Activated T-cell treated with anti-CD3 and anti-CD28 coated beads, Interleukin-2, amount 50 U/mL, for 24 hours (primary cell): ENCODE results near the gene THUMPD1.
"Not testable (repeated sequence)": the region's sequence is repeated elsewhere in the genome, so short reads cannot be mapped to it uniquely, and the experiment has no call there.

Source experiments
- DNase-seq: peaks from one replicate; pipeline ENCODE4 v3.0.0-alpha.2; 2020
- H3K27ac Mint-ChIP-seq: 2 replicates; pipeline ENCODE4 v1.8.0; 2020; ENCODE audit warnings: mild to moderate bottlenecking, mixed read lengths
- H3K27me3 Mint-ChIP-seq: 2 replicates; pipeline ENCODE4 v1.8.0; 2020; ENCODE audit warnings: mixed read lengths
- H3K36me3 Mint-ChIP-seq: 2 replicates; pipeline ENCODE4 v1.8.0; 2020; ENCODE audit warnings: low read depth, mixed read lengths
- H3K4me1 Mint-ChIP-seq: 2 replicates; pipeline ENCODE4 v1.8.0; 2020; ENCODE audit warnings: low read depth, mixed read lengths
- H3K4me3 Mint-ChIP-seq: 2 replicates; pipeline ENCODE4 v1.8.0; 2020; ENCODE audit warnings: mild to moderate bottlenecking, moderate library complexity, mixed read lengths
- H3K9me3 Mint-ChIP-seq: 2 replicates; pipeline ENCODE4 v1.8.0; 2020; ENCODE audit warnings: mixed read lengths

THUMPD1 gene, protein sequence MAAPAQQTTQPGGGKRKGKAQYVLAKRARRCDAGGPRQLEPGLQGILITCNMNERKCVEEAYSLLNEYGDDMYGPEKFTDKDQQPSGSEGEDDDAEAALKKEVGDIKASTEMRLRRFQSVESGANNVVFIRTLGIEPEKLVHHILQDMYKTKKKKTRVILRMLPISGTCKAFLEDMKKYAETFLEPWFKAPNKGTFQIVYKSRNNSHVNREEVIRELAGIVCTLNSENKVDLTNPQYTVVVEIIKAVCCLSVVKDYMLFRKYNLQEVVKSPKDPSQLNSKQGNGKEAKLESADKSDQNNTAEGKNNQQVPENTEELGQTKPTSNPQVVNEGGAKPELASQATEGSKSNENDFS

DNA sequence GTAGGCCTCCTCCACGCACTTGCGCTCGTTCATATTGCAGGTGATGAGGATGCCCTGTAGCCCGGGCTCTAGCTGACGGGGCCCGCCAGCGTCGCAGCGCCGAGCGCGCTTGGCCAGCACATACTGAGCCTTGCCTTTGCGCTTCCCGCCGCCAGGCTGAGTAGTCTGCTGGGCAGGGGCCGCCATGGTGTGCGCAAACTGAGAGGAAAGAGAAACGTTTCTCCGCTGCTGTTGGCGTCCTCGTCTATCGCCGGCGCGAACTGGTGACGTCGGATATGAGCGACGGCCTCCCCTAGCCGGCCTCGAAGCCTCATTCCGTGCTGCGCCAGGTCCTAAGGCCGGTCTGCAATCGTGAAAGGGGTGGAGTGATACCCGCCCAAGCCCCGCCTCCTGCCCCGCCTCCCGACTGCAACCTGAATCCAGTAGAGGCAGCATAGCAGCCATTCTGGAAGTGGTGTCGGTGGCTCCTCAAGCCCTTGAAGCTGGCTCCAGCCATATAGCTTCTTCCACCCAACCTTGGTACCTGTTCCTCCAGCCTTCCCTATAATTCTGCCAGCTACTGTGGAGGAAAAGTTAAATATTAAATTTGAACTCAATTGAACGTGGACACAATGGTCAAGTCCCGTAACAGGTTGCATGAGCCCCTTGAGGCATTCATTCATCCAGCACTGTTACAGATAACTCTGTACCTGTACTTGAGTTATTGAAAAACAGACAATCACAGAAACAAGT, at the start of gene THUMPD1:
Gene THUMPD1 (minus strand): TSS at position 265 of the 732 bp plus-strand sequence. CDS start 79 bp downstream, at position 186.
- H3K27ac Mint-ChIP-seq = peak within 1 kb of the TSS; percentile 99
- H3K4me3 Mint-ChIP-seq = peak within 1 kb of the TSS; percentile 97
- peak; percentile 99 for DNase-seq
- peaks cover 4% of the 10 kb centered on the region for H3K9me3 Mint-ChIP-seq
- peaks cover 45% of the 10 kb centered on the region for H3K36me3 Mint-ChIP-seq
- H3K27me3 Mint-ChIP-seq = no peaks in the 10 kb centered on the region
- H3K4me1 Mint-ChIP-seq = peaks cover 27% of the 10 kb centered on the region

DNA sequence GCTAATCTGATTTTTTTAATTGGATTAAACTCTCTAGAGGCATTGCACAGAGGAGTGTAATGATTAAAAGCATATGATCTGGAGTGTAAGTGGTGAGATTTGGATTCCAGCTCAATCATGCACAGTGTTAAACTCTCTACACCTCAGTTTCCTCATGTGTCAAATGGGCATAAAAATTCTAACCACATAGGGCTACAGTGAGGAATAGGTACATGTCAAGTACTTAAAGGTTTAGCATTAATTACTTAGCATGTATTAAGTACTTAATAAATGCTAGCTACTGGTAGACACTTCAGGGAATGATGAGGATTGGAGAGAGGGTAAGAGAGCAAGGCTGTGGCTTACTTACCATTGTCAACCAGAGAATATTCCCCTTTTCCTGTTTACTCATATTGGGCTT, 47.5 kb upstream of the THUMPD1 start:
- H3K4me1 Mint-ChIP-seq = no peaks in the 10 kb centered on the region
- no peaks in the 10 kb centered on the region for H3K27me3 Mint-ChIP-seq
- H3K4me3 Mint-ChIP-seq = no peak overlapping the region
- no peak for DNase-seq
- no peak overlapping the region for H3K27ac Mint-ChIP-seq
- H3K36me3 Mint-ChIP-seq = no peaks in the 10 kb centered on the region
- H3K9me3 Mint-ChIP-seq = no peaks in the 10 kb centered on the region

- Mint-ChIP-seq H3K27me3 (no peaks in the 10 kb centered on the region), H3K36me3 (peaks cover 16% of the 10 kb centered on the region)
These were observed 42.6 kb upstream of the THUMPD1 start for GRCh38 chr16:20784204-20784603.

DNA sequence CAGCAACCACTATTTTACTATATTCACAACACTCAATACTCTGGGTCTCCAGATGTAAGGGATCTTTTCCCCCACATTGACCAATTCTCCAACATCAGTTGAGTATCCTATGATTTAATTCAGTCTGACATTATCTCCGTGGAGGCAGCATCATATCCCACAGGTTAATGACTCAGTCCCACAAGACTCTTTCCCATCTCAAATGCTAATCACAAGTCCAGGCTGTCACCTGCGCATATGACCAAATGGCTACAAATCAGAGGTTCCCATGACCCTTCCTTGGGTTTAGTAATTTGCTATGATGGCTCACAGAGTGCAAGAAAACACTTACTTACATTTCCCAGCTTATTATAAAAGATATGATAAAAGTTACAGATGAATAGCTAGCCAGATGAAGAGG, 40.9 kb upstream of the THUMPD1 start:
- H3K27me3 Mint-ChIP-seq = no peaks in the 10 kb centered on the region
- DNase-seq = no peak
- H3K36me3 Mint-ChIP-seq = peaks cover 19% of the 10 kb centered on the region
- no peak overlapping the region for H3K4me3 Mint-ChIP-seq
- H3K9me3 Mint-ChIP-seq = no peaks in the 10 kb centered on the region
- H3K4me1 Mint-ChIP-seq = no peaks in the 10 kb centered on the region
- H3K27ac Mint-ChIP-seq = no peak overlapping the region

More at GRCh38 chr16:20784204-20784603, 42.6 kb upstream of the THUMPD1 start:
- Mint-ChIP-seq H3K4me3 (no peak overlapping the region), H3K27ac (no peak overlapping the region), H3K9me3 (no peaks in the 10 kb centered on the region), H3K4me1 (no peaks in the 10 kb centered on the region)
- no peak for DNase-seq

GRCh38 chr16:20781697-20782096, 40.1 kb upstream of the THUMPD1 start:
- no peaks in the 10 kb centered on the region for H3K9me3 Mint-ChIP-seq

GRCh38 chr16:20774703-20775362, 33.2 kb upstream of the THUMPD1 start:
- Mint-ChIP-seq H3K27ac (no peak overlapping the region), H3K4me1 (peaks cover 3% of the 10 kb centered on the region), H3K36me3 (peaks cover 20% of the 10 kb centered on the region), H3K27me3 (no peaks in the 10 kb centered on the region), H3K9me3 (no peaks in the 10 kb centered on the region), H3K4me3 (no peak overlapping the region)
- DNase-seq = peak; percentile 58

More at GRCh38 chr16:20781697-20782096, 40.1 kb upstream of the THUMPD1 start:
- no peak for DNase-seq
- no peaks in the 10 kb centered on the region for H3K27me3 Mint-ChIP-seq
- no peak overlapping the region for H3K27ac Mint-ChIP-seq
- no peaks in the 10 kb centered on the region for H3K4me1 Mint-ChIP-seq
- H3K4me3 Mint-ChIP-seq = no peak overlapping the region
- H3K36me3 Mint-ChIP-seq = peaks cover 24% of the 10 kb centered on the region

DNA sequence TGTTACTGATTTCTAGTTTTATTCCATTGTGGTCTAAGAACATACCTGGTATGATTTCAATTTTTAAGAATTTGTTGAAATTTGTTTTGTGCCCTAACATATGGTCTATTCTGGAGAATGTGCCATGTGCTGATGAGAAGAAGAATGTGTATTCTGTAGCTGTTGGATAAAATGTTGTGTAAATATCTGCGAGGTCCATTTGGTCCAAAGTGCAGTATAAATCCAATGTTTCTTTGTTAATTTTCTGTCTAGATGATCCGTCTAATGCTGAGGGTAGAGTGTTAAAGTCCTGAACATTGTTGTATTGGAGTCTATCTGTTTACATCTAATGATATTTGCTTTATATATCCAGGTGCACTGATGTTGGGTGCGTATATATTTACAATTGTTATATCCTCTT, 32.1 kb upstream of the THUMPD1 start:
- Mint-ChIP-seq H3K4me3 (no peak overlapping the region), H3K36me3 (peaks cover 16% of the 10 kb centered on the region), H3K27me3 (no peaks in the 10 kb centered on the region), H3K9me3 (no peaks in the 10 kb centered on the region), H3K27ac (no peak overlapping the region), H3K4me1 (peaks cover 3% of the 10 kb centered on the region)
- DNase-seq = no peak

- no peaks in the 10 kb centered on the region for H3K27me3 Mint-ChIP-seq
- peaks cover 3% of the 10 kb centered on the region for H3K36me3 Mint-ChIP-seq
- DNase-seq = no peak
- peaks cover 15% of the 10 kb centered on the region for H3K4me1 Mint-ChIP-seq
- no peak overlapping the region for H3K27ac Mint-ChIP-seq
- no peak overlapping the region for H3K4me3 Mint-ChIP-seq
- no peaks in the 10 kb centered on the region for H3K9me3 Mint-ChIP-seq
These were observed 27.2 kb upstream of the THUMPD1 start for GRCh38 chr16:20768818-20769217.

DNA sequence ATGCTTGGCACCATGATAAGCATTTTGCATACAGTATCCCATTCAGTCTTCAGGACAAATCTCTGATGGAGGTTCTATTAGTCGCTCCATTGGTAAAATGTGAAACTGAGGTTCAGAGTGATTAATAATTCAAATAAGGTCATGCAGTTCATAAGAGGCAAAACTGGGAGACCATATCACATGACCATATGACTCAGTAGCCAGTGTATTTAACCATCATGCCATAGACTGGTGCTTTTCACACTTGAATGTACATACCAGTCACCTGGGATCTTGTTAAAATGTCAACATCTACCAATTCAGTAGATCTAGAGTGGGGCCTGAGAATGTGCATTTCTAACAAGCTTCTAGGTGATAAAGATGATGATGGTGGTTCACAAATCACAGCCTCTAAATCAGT, 26.5 kb upstream of the THUMPD1 start:
- no peak overlapping the region for H3K27ac Mint-ChIP-seq
- H3K4me3 Mint-ChIP-seq = no peak overlapping the region
- H3K36me3 Mint-ChIP-seq = peaks cover 3% of the 10 kb centered on the region
- DNase-seq = no peak
- H3K4me1 Mint-ChIP-seq = peaks cover 21% of the 10 kb centered on the region
- no peaks in the 10 kb centered on the region for H3K9me3 Mint-ChIP-seq
- H3K27me3 Mint-ChIP-seq = no peaks in the 10 kb centered on the region

DNA sequence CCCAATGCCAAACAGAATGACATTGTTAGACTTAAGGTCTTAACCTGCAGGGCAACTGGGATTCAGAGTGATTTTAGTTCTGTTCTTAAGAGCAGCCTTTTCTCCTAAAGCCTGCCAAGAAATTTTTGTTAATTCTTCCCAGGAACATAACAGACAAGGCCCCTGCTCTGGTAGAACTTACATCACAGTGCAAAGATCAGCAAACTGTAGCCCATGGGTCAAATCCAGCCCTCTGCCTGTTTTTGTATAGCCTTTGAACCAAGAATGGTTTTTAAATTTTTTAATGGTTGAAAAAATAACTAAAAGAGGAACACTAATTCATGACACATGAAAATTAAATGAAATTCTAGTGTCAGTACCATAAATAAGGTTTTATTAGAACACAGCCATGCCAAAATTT, 26.0 kb upstream of the THUMPD1 start:
- Mint-ChIP-seq H3K27me3 (no peaks in the 10 kb centered on the region), H3K36me3 (peaks cover 3% of the 10 kb centered on the region), H3K9me3 (no peaks in the 10 kb centered on the region), H3K4me1 (peaks cover 27% of the 10 kb centered on the region), H3K4me3 (no peak overlapping the region), H3K27ac (no peak overlapping the region)
- no peak for DNase-seq

DNA sequence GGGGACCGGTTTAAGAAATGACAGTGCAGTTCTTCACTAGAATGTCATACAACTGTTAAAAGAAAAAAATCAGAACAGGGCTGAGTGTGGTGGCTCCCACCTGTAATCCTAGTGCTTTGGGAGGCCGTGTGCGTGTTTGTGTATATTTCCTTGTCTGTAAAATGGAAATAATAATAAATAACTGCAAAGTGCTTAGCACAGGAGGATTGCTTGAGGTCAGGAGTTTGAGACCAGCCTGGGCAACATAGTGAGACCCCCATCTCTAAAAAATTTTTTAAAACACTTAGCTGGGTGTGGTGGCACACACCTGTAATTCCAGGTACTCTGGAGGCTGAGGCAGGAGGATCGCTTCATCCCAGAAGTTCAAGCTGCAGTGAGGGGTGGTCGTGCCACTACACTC, 24.7 kb upstream of the THUMPD1 start:
- DNase-seq = no peak
- Mint-ChIP-seq H3K27me3 (no peaks in the 10 kb centered on the region), H3K4me1 (peaks cover 28% of the 10 kb centered on the region), H3K36me3 (peaks cover 3% of the 10 kb centered on the region), H3K4me3 (no peak overlapping the region), H3K9me3 (no peaks in the 10 kb centered on the region), H3K27ac (no peak overlapping the region)

GRCh38 chr16:20765732-20766131, 24.1 kb upstream of the THUMPD1 start:
- Mint-ChIP-seq H3K4me1 (peaks cover 28% of the 10 kb centered on the region), H3K9me3 (no peaks in the 10 kb centered on the region), H3K4me3 (no peak overlapping the region), H3K27me3 (no peaks in the 10 kb centered on the region), H3K27ac (no peak overlapping the region), H3K36me3 (peaks cover under 1% of the 10 kb centered on the region)
- no peak for DNase-seq

- DNase-seq, H3K9me3 Mint-ChIP-seq, H3K4me3 Mint-ChIP-seq, H3K27me3 Mint-ChIP-seq, H3K27ac Mint-ChIP-seq, H3K36me3 Mint-ChIP-seq: not testable (repeated sequence)
- H3K4me1 Mint-ChIP-seq = peaks cover 28% of the 10 kb centered on the region
These were observed 22.8 kb upstream of the THUMPD1 start for GRCh38 chr16:20764448-20764847.

GRCh38 chr16:20763461-20764232, 22.0 kb upstream of the THUMPD1 start, which contains the start of gene ACSM3:
TSS of gene ACSM3 (plus strand) at chr16:20764014. CDS start at chr16:20770035, 6,021 bp downstream.
- H3K9me3 Mint-ChIP-seq = no peaks in the 10 kb centered on the region
- DNase-seq = peak; percentile 47
- no peaks in the 10 kb centered on the region for H3K27me3 Mint-ChIP-seq
- peak within 1 kb of the TSS; percentile 93 for H3K27ac Mint-ChIP-seq
- peaks cover 28% of the 10 kb centered on the region for H3K4me1 Mint-ChIP-seq
- H3K36me3 Mint-ChIP-seq = peaks cover 4% of the 10 kb centered on the region
- H3K4me3 Mint-ChIP-seq = peak within 1 kb of the TSS; percentile 80
